Esophagus muscularis mucosa (tissue), 4 donors: ENCODE results near the gene GSTA4. TPM values are rescaled to one million over a fixed set of nuclear protein-coding genes. Genes with fewer than 3 reads are reported as not detected.

Experiments
- DNase-seq: peaks from one replicate; pipeline ENCODE4 v3.0.0-alpha.2; 2017; ENCODE audit errors: extremely low spot score
- H3K27ac ChIP-seq, 4 donors: fragments of 200-600 bp; sonication (generic); replicated peaks in 1 of 4; 1 replicate in 3 of 4; 2 replicates in 1 of 4; pipeline ENCODE4 v1.5.1; 2016 to 2019; ENCODE audit warnings: mild to moderate bottlenecking in 1 of 4
- H3K27me3 ChIP-seq, 4 donors: fragments of 200-600 bp; sonication (generic); one replicate each; pipeline versions ENCODE4 v1.5.1 to v1.6.0; 2016 to 2019
- H3K36me3 ChIP-seq, 4 donors: fragments of 200-600 bp; sonication (generic); one replicate each; pipeline ENCODE4 v1.5.1; 2016 to 2019
- H3K4me1 ChIP-seq, 4 donors: fragments of 200-600 bp; sonication (generic); one replicate each; pipeline ENCODE4 v1.5.1; 2016 to 2019
- H3K4me3 ChIP-seq, 4 donors: fragments of 200-600 bp; sonication (generic); 1 replicate in 2 of 4; 2 replicates in 2 of 4; pipeline ENCODE4 v1.5.1; 2016 to 2019; ENCODE audit warnings: mild to moderate bottlenecking in 4 of 4, moderate library complexity in 1 of 4
- H3K9me3 ChIP-seq, 4 donors: fragments of 200-600 bp; sonication (generic); 1 replicate in 3 of 4; 2 replicates in 1 of 4; pipeline ENCODE4 v1.5.1; 2016 to 2019
- EP300 ChIP-seq: sonication (generic); formaldehyde crosslinking; IDR thresholded peaks from one replicate; pipeline ENCODE4 v1.6.1; 2017; ENCODE audit warnings: antibody characterized with exemption
- POLR2A ChIP-seq: fragments of 450-650 bp; IDR thresholded peaks from one replicate; pipeline ENCODE4 v1.6.1; 2017; ENCODE audit warnings: antibody characterized with exemption, moderate library complexity, mild to moderate bottlenecking, low read depth
- POLR2AphosphoS5 ChIP-seq, 2 donors: sonication (generic); formaldehyde crosslinking; IDR thresholded peaks; one replicate each; pipeline ENCODE4 v1.6.1; 2017; ENCODE audit warnings: antibody characterized with exemption in 2 of 2
- WGBS: methylation state at CpG from one replicate; pipeline ENCODE4 v1.1.5; 2018; 5-methylcytosine and 5-hydroxymethylcytosine counted together
- intact Hi-C: fragments of 100-400 bp; cut with DNase I; formaldehyde crosslinking; loops from one replicate; pipeline ENCODE4 v1.15.1; 2023
- total RNA-seq, 4 donors: library from RNA; depleted of rRNA; stranded (reverse); fragments of >200 nt; gene quantifications; one replicate each; pipeline versions ENCODE4 v1.1.0 to v1.2.1, GENCODE V29; 2016
- TF ChIP-seq, protein P1 (sequence below), 3 experiments: fragments of 200-600 bp in 2 of 3; fragments of 450-650 bp in 1 of 3; sonication (generic) in 2 of 3; IDR thresholded peaks; one replicate each; pipeline ENCODE4 v1.5.1; 2017 to 2019; ENCODE audit warnings: antibody characterized with exemption in 3 of 3, mild to moderate bottlenecking in 2 of 3, moderate library complexity in 1 of 3

GSTA4 gene
- total RNA-seq, 4 donors from 2014 or later, result 16.6 to 23.2 (median 17.7) TPM

DNA sequence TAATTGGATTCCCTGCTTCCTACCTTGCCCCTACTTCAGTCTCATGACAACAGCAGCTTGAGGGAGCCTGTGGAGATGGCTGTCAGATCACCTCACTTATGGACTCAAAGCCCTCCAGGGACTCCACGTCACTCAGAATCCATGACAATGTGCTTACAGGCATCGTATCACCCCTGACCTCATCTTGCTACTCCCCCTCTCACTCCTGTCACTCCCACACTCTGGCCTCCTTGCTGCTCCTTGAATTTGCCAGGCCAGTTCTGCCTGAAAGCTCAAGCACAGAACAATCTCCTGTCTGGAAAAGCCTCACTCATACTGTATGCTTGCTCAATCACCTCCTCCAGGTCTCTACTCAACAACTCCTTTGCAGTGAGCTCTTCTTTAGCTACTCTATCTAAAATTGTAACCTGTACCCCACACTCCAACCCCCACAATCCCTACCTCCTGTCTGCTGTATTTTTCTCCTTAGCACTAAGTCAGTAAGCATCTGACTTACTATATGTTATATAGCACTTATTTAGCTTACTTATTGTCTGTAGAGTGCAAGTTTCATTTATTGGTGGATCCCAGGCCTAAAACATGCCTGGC is 10.7 kb upstream of the GSTA4 start:
- intact Hi-C loops, result no loop called here
- no peak for TF ChIP-seq EP300
- TF ChIP-seq POLR2A, result no peak
- no peak for TF ChIP-seq POLR2AphosphoS5 (IDR thresholded peaks at IDR 0.05)
- TF ChIP-seq, protein P1, sequence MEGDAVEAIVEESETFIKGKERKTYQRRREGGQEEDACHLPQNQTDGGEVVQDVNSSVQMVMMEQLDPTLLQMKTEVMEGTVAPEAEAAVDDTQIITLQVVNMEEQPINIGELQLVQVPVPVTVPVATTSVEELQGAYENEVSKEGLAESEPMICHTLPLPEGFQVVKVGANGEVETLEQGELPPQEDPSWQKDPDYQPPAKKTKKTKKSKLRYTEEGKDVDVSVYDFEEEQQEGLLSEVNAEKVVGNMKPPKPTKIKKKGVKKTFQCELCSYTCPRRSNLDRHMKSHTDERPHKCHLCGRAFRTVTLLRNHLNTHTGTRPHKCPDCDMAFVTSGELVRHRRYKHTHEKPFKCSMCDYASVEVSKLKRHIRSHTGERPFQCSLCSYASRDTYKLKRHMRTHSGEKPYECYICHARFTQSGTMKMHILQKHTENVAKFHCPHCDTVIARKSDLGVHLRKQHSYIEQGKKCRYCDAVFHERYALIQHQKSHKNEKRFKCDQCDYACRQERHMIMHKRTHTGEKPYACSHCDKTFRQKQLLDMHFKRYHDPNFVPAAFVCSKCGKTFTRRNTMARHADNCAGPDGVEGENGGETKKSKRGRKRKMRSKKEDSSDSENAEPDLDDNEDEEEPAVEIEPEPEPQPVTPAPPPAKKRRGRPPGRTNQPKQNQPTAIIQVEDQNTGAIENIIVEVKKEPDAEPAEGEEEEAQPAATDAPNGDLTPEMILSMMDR (IDR thresholded peaks at IDR 0.05), result no peak
- Histone ChIP-seq H3K27me3 (no peaks in the 10 kb centered on the region), H3K4me3 (no peak overlapping the region), H3K27ac (no peak overlapping the region), H3K4me1 (no peaks in the 10 kb centered on the region), H3K9me3 (no peaks in the 10 kb centered on the region), H3K36me3 (peaks cover 49 to 90% (median 72%) of the 10 kb centered on the region in 4 donors)
- WGBS, result 76% methylated on average over 2 of the region's 2 CpGs
- DNase-seq, result no peak

DNA sequence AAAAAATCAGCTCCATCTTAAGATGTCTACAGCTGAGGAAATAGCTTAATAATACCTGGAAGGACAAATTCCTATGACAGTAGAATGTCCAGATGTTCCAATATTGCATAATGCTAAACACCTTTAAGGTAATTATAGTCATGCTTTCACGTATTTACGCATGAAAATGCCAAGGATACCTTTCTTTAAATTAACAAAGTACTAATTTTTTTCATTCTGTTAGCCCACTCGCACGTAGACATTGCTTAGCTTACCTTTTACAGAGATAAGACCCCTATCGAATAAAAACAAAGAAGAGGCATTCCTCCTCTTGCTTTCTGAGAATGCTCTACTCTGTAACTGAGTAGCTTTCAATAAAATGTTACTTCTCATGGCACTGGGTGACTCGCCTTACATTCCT is 4.4 kb upstream of the GSTA4 start:
- H3K9me3 ChIP-seq, result no peaks in the 10 kb centered on the region
- H3K27me3 ChIP-seq, result no peaks in the 10 kb centered on the region
- no peak for DNase-seq
- no peak overlapping the region for H3K27ac ChIP-seq
- peaks cover 9 to 28% (median 17%) of the 10 kb centered on the region in 4 donors for H3K36me3 ChIP-seq
- no peak overlapping the region for H3K4me3 ChIP-seq
- peaks cover 0 to 10% (median 8%) of the 10 kb centered on the region in 4 donors for H3K4me1 ChIP-seq
- intact Hi-C loops, result loop anchor here (10.0 kb wide), 2 partner anchors 115 to 795 kb away; partner anchors contain the start of gene LRRC1
- 84% methylated on average over 6 of the region's 6 CpGs for WGBS
- TF ChIP-seq EP300, result no peak
- no peak for TF ChIP-seq POLR2AphosphoS5 (IDR thresholded peaks at IDR 0.05)
- TF ChIP-seq, protein P1 (IDR thresholded peaks at IDR 0.05), result no peak
- no peak for TF ChIP-seq POLR2A

DNA sequence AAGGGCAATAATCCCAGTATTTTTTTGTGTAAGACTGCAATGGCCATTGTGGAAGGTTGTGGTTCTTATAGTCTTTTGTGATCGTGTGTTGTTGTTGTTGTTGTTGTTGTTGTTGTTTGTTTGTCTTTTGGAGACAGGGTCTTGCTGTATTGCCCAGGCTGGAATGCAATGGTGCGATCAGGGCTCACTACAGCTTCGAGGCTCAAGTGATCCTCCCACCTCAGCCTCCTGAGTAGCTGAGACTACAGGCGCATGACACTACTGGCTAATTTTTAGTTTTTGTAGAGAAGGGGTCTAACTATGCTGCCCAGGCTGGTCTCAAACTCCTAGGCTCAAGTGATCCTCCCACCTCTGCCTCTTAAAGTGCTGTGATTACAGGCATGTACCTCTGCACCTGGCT is 3.5 kb upstream of the GSTA4 start:
- WGBS, result 96% methylated on average over 4 of the region's 4 CpGs
- H3K4me1 ChIP-seq, result peaks cover 0 to 14% (median 13%) of the 10 kb centered on the region in 4 donors
- intact Hi-C loops, result loop anchor here (10.0 kb wide), 2 partner anchors 114 to 796 kb away; partner anchors contain the start of gene LRRC1

DNA sequence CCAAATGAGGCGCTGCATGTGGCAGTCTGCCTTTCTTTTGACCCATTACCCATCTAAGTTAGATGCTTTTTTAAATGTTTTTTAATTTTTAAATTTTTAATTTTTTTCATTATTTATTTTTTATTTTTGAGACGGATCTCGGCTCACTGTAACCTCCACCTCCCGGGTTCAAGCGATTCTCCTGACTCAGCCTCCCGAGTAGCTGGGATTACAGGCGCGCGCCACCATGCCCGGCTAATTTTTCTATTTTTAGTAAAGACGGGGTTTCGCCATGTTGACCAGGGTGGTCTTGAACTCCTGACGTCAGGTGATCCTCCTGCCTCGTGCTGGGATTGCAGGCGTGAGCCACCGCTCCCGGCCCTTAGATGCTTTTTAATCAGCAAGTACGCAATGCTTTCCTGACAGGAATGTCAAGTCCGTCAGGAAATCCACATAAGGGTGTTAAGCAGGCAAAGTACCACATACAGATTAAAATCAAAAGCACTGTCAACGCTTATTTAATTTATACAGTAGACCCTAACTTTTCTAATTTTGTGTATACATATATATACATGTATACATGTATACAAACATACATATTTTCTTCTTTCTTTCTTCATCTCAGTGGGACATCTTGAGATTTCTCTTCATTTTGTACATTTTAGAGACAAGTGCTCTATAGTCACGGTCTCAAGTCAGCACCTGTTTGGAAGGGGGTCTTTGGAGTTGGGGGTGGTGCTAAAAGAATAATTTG is 995 bp upstream of the GSTA4 start:
- peak overlapping the region; percentile 33 to 80 (median 73) for H3K4me3 ChIP-seq
- intact Hi-C loops, result loop anchor here (10.0 kb wide), 2 partner anchors 111 to 799 kb away; partner anchors contain the start of gene LRRC1

More for the DNA sequence above, 3.5 kb upstream of the GSTA4 start:
- DNase-seq, result no peak
- no peak overlapping the region for H3K27ac ChIP-seq
- TF ChIP-seq POLR2AphosphoS5 (IDR thresholded peaks at IDR 0.05) (no peak), POLR2A (no peak), EP300 (no peak)
- TF ChIP-seq, protein P1 (IDR thresholded peaks at IDR 0.05), result no peak
- H3K4me3 ChIP-seq, result no peak overlapping the region
- H3K36me3 ChIP-seq, result peaks cover 7 to 20% (median 9%) of the 10 kb centered on the region in 4 donors
- no peaks in the 10 kb centered on the region for H3K27me3 ChIP-seq
- no peaks in the 10 kb centered on the region for H3K9me3 ChIP-seq

DNA sequence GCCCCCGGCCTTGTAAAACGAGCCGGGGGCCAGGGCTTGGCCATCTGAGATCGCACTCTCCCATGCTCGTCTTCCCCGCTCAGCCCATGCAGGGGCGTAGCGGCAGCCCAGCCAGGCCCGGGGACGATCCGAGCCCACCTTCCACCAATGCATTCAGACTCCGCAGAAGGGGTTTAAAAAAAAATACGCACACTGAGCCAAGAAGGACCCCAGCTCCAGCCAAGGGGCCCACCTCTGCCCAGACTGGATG is 320 bp downstream of the GSTA4 start:
- Histone ChIP-seq H3K4me1 (peaks cover 0 to 36% (median 31%) of the 10 kb centered on the region in 4 donors), H3K27me3 (no peaks in the 10 kb centered on the region), H3K4me3 (peak overlapping the region; percentile 64 to 80 (median 73)), H3K9me3 (no peaks in the 10 kb centered on the region), H3K36me3 (peaks cover 0 to under 1% (median 0%) of the 10 kb centered on the region in 4 donors), H3K27ac (peak overlapping the region; percentile 90 to 92 (median 92))
- TF ChIP-seq POLR2AphosphoS5 (IDR thresholded peaks at IDR 0.05), result no peak
- no peak for TF ChIP-seq POLR2A
- TF ChIP-seq, protein P1 (IDR thresholded peaks at IDR 0.05), result no peak
- no peak for TF ChIP-seq EP300
- peak; percentile 93 for DNase-seq
- intact Hi-C loops, result loop anchor here (10.0 kb wide), 2 partner anchors 110 to 800 kb away; partner anchors contain the start of gene LRRC1
- WGBS, result 2% methylated on average over 10 of the region's 13 CpGs

More for the DNA sequence above, 995 bp upstream of the GSTA4 start:
- Histone ChIP-seq H3K36me3 (no peaks in the 10 kb centered on the region), H3K9me3 (no peaks in the 10 kb centered on the region), H3K27ac (peak overlapping the region; percentile 90 to 92 (median 92)), H3K4me1 (peaks cover 0 to 36% (median 28%) of the 10 kb centered on the region in 4 donors), H3K27me3 (no peaks in the 10 kb centered on the region)
- peak in 1 of 2 donors; percentile 3 for TF ChIP-seq POLR2AphosphoS5 (IDR thresholded peaks at IDR 0.05)
- TF ChIP-seq EP300, result no peak
- DNase-seq, result no peak
- 20% methylated on average over 21 of the region's 21 CpGs for WGBS
